Spleen (tissue), 11 donors: ENCODE data around the gene IL13. TPM values are rescaled to one million over a fixed set of nuclear protein-coding genes. Genes with fewer than 3 reads are reported as not detected.
"Not testable (repeated sequence)": the region's sequence is repeated elsewhere in the genome, so short reads cannot be mapped to it uniquely, and the experiment has no call there.

Experiments used
- DNase-seq: peaks from one replicate; pipeline ENCODE4 v3.0.0-alpha.2; 2020
- H3K27ac ChIP-seq, 8 donors: fragments of 200-600 bp; sonication (generic) in 7 of 8; 1 replicate in 4 of 8; 2 replicates in 4 of 8; pipeline versions ENCODE4 v1.5.0 to v1.8.0; 2016 to 2021; ENCODE audit warnings: inconsistent platforms in 4 of 8, mild to moderate bottlenecking in 4 of 8, moderate library complexity in 1 of 8
- H3K27me3 ChIP-seq, 7 donors: fragments of 200-600 bp; sonication (generic) in 6 of 7; replicated peaks in 1 of 7; 1 replicate in 4 of 7; 2 replicates in 3 of 7; pipeline versions ENCODE4 v1.5.0 to v1.8.0; 2016 to 2021; ENCODE audit warnings: inconsistent platforms in 3 of 7, mild to moderate bottlenecking in 1 of 7
- H3K36me3 ChIP-seq, 6 donors: fragments of 200-600 bp; sonication (generic) in 5 of 6; 1 replicate in 4 of 6; 2 replicates in 2 of 6; pipeline versions ENCODE4 v1.5.0 to v1.8.0; 2016 to 2021; ENCODE audit warnings: inconsistent platforms in 2 of 6
- H3K4me1 ChIP-seq, 6 donors: fragments of 200-600 bp; sonication (generic) in 5 of 6; 1 replicate in 3 of 6; 2 replicates in 3 of 6; pipeline versions ENCODE4 v1.5.0 to v1.8.0; 2016 to 2021; ENCODE audit warnings: inconsistent platforms in 3 of 6
- H3K4me3 ChIP-seq, 8 donors: fragments of 200-600 bp; sonication (generic) in 7 of 8; 1 replicate in 4 of 8; 2 replicates in 4 of 8; pipeline versions ENCODE4 v1.5.0 to v1.8.0; 2016 to 2021; ENCODE audit warnings: inconsistent platforms in 4 of 8, mild to moderate bottlenecking in 4 of 8, moderate library complexity in 2 of 8
- H3K9me3 ChIP-seq, 8 donors: fragments of 200-600 bp; sonication (generic) in 7 of 8; 1 replicate in 4 of 8; 2 replicates in 4 of 8; pipeline versions ENCODE4 v1.5.0 to v1.8.0; 2016 to 2021; ENCODE audit warnings: inconsistent platforms in 4 of 8
- POLR2A ChIP-seq, 3 donors: fragments of 450-650 bp; IDR thresholded peaks; one replicate each; pipeline ENCODE4 v1.5.1; 2017; ENCODE audit warnings: antibody characterized with exemption in 3 of 3, mild to moderate bottlenecking in 1 of 3
- POLR2AphosphoS5 ChIP-seq, 3 donors: sonication (generic); formaldehyde crosslinking; IDR thresholded peaks; one replicate each; pipeline ENCODE4 v1.5.1; 2017; ENCODE audit warnings: antibody characterized with exemption in 3 of 3
- WGBS, 5 donors: extraction: QIAGEN DNeasy Blood & Tissue Kit in 3 of 5; methylation state at CpG; one replicate each; pipeline versions ENCODE4 v1.1.5 to v1.1.7; 2013 to 2018; 5-methylcytosine and 5-hydroxymethylcytosine counted together
- intact Hi-C: fragments of 100-400 bp; cut with DNase I; formaldehyde crosslinking; loops from one replicate; pipeline ENCODE4 v1.15.0; 2023; ENCODE audit warnings: low total_unique reads
- polyA plus RNA-seq, 3 donors: library from polyadenylated mRNA; stranded (reverse); fragments of 200-250 nt; gene quantifications; one replicate each; pipeline ENCODE4 v1.2.1, GENCODE V29; 2013
- total RNA-seq, 7 donors: library from RNA; depleted of rRNA in 3 of 7; stranded (reverse); fragments of >200 nt in 3 of 7; fragmentation: NEBNext Ultra II Directional in 4 of 7; extraction: Animal tissue kit (Norgen Biotek cat#: 25700) in 4 of 7; gene quantifications; one replicate each; pipeline versions ENCODE4 v1.1.0 to v1.2.1, GENCODE V29; 2016 to 2021
- TF ChIP-seq, protein P1 (sequence below), 11 experiments: fragments of 200-600 bp in 7 of 11; fragments of 450-650 bp in 4 of 11; sonication (generic) in 4 of 11; IDR thresholded peaks in 8 of 11; conservative IDR thresholded peaks in 3 of 11; 1 replicate in 7 of 11; 2 replicates in 4 of 11; pipeline versions ENCODE4 v1.4.0 to v1.8.0; 2016 to 2021; ENCODE audit warnings: antibody characterized with exemption in 11 of 11, inconsistent platforms in 4 of 11, mild to moderate bottlenecking in 1 of 11
- donor health status: healthy with polysubstance abuse.
- donor health status: DM: no; HTN: no; CAD: no; lungs with moderate emphysema.
- donor health status: DM: no; HTN: no; CAD: no.
- donor health status: Bipolar disorder and iron deficiency.
- donor health status: healthy.
- donor health status: DM: no; HTN: no; CAD: no.
- donor health status: DM: yes; HTN: yes; CAD: no.

The IL13 gene
- total and polyA plus RNA-seq, 10 donors: 0.06 to 0.07 TPM; not detected in 8

DNA sequence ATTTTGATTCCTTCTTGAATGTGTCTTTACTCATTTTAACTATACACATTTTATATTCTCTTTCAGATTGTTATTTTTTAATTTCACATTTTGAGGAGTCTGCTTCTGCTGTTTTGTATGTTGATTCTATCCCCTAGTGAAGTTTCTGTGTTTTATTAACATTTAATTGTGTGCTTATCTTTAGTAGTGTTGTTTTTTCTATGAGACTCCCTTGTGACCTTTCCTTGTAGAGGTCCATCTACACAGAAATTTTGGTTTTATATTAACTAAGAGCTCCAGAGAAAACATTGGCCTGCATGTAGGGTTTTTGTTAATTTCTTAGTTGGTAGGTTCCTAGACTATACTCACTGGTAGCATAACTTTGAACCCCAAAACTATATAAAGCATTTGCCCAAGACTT lies 35.4 kb upstream of the IL13 start:
- Histone ChIP-seq H3K4me1 (no peaks in the 10 kb centered on the region), H3K9me3 (no peaks in the 10 kb centered on the region), H3K36me3 (peaks cover 0 to 83% (median 30%) of the 10 kb centered on the region in 6 donors), H3K27ac (no peak overlapping the region), H3K27me3 (no peaks in the 10 kb centered on the region), H3K4me3 (no peak overlapping the region)
- intact Hi-C loops: no loop called here
- TF ChIP-seq, protein P1, sequence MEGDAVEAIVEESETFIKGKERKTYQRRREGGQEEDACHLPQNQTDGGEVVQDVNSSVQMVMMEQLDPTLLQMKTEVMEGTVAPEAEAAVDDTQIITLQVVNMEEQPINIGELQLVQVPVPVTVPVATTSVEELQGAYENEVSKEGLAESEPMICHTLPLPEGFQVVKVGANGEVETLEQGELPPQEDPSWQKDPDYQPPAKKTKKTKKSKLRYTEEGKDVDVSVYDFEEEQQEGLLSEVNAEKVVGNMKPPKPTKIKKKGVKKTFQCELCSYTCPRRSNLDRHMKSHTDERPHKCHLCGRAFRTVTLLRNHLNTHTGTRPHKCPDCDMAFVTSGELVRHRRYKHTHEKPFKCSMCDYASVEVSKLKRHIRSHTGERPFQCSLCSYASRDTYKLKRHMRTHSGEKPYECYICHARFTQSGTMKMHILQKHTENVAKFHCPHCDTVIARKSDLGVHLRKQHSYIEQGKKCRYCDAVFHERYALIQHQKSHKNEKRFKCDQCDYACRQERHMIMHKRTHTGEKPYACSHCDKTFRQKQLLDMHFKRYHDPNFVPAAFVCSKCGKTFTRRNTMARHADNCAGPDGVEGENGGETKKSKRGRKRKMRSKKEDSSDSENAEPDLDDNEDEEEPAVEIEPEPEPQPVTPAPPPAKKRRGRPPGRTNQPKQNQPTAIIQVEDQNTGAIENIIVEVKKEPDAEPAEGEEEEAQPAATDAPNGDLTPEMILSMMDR (IDR thresholded peaks at IDR 0.05 in 8 of 11, conservative IDR thresholded peaks at IDR 0.05 in 3 of 11): no peak
- no peak for TF ChIP-seq POLR2A (IDR thresholded peaks at IDR 0.05)
- no peak for TF ChIP-seq POLR2AphosphoS5 (IDR thresholded peaks at IDR 0.05)
- no peak for DNase-seq

DNA sequence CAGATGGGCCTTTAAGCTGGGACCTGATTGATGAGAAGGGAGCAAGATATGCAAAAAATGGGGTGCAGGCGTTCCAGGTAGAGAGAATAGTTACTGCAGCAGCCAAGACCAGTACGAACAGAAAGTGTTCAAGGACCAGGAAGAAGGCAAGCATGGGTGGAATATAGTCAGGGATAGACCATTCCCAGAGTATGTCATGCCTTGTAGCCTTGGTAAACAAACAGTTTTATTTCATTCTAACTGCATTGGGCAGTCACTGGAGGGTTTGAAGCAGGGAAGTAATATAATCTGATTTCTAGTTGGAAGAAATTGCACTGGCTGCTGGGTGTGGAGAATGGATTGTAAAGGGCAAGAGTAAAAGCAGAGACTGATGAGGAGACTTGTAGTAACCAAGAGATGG lies 30.5 kb upstream of the IL13 start:
- WGBS, 5 donors: 85 to 96% (median 94%) methylated on average over 2 of the region's 2 CpGs
- DNase-seq: no peak
- Histone ChIP-seq H3K4me1 (no peaks in the 10 kb centered on the region), H3K27me3 (no peaks in the 10 kb centered on the region), H3K27ac (no peak overlapping the region), H3K9me3 (no peaks in the 10 kb centered on the region), H3K4me3 (no peak overlapping the region), H3K36me3 (peaks cover 0 to 80% (median 8%) of the 10 kb centered on the region in 6 donors)
- intact Hi-C loops: no loop called here
- TF ChIP-seq, protein P1 (IDR thresholded peaks at IDR 0.05 in 8 of 11, conservative IDR thresholded peaks at IDR 0.05 in 3 of 11): no peak
- TF ChIP-seq POLR2AphosphoS5 (IDR thresholded peaks at IDR 0.05) (no peak), POLR2A (IDR thresholded peaks at IDR 0.05) (no peak)

DNA sequence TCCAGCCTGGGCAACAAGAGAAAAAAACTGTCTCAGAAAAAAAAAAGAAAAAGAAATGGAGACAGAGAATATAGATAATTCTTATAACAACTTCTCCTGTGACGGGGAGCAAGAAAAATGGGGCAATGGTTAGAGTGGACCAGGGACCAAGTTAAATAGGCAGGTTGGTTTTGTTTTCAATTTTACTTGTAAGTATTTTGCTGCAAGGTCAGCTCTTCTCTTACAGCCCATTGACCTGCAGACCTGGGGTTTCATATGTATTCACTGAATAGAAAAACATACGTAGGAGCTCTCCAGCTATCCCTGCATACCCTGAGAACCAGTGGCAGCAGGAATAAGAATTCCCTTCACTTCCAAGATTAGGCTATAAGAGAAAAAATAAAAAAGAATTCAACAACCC lies 29.2 kb upstream of the IL13 start:
- no peaks in the 10 kb centered on the region for H3K27me3 ChIP-seq
- no peaks in the 10 kb centered on the region for H3K4me1 ChIP-seq
- H3K36me3 ChIP-seq: peaks cover 0 to 73% (median 5%) of the 10 kb centered on the region in 6 donors
- intact Hi-C loops: no loop called here
- no peak for DNase-seq
- no peaks in the 10 kb centered on the region for H3K9me3 ChIP-seq
- 89 to 98% (median 90%) methylated on average over 2 of the region's 2 CpGs for WGBS, 5 donors
- TF ChIP-seq, protein P1 (IDR thresholded peaks at IDR 0.05 in 8 of 11, conservative IDR thresholded peaks at IDR 0.05 in 3 of 11): no peak
- TF ChIP-seq POLR2AphosphoS5 (IDR thresholded peaks at IDR 0.05) (no peak), POLR2A (IDR thresholded peaks at IDR 0.05) (no peak)
- no peak overlapping the region for H3K4me3 ChIP-seq
- no peak overlapping the region for H3K27ac ChIP-seq

DNA sequence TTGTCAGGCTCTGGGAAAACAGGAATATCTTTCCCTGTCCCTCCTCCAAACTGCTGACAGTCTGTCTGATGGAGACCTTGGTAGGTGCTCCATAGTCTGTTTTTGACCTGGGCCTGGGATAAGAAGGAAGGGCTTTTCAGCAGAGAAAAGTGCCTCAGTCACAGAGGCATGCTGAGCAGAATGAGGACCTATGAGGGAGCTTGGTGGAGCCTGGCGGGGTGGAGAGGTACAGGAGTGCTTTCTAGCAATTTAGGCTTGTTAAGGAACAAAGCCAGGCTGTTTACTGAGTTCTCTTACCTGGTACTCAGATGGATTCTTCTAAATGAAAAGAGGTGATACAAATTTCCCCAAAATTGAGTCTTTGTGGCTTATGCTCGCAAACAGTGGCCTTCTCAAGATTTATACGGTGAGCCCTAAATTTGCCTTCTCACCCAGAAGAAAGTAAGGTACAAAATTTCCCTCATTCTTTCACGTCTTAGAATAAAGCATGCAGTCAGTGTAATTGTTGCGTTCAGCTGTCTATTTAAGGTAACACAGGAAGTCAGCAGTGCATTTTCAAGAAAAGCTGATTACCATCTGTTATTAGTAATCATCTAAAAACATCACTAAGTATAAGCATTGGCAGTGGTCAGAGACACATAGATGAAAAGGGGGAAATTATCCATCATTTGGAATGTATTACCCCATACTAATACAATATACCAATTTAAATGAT lies 28.6 kb upstream of the IL13 start:
- intact Hi-C loops: no loop called here
- TF ChIP-seq POLR2A (IDR thresholded peaks at IDR 0.05) (no peak), POLR2AphosphoS5 (IDR thresholded peaks at IDR 0.05) (no peak)
- TF ChIP-seq, protein P1 (IDR thresholded peaks at IDR 0.05 in 8 of 11, conservative IDR thresholded peaks at IDR 0.05 in 3 of 11): no peak
- Histone ChIP-seq H3K9me3 (no peaks in the 10 kb centered on the region), H3K27me3 (no peaks in the 10 kb centered on the region), H3K36me3 (peaks cover 0 to 74% (median 5%) of the 10 kb centered on the region in 6 donors), H3K4me3 (no peak overlapping the region), H3K4me1 (no peaks in the 10 kb centered on the region), H3K27ac (no peak overlapping the region)
- no peak for DNase-seq
- 76 to 82% (median 79%) methylated on average over 5 of the region's 5 CpGs for WGBS, 5 donors

DNA sequence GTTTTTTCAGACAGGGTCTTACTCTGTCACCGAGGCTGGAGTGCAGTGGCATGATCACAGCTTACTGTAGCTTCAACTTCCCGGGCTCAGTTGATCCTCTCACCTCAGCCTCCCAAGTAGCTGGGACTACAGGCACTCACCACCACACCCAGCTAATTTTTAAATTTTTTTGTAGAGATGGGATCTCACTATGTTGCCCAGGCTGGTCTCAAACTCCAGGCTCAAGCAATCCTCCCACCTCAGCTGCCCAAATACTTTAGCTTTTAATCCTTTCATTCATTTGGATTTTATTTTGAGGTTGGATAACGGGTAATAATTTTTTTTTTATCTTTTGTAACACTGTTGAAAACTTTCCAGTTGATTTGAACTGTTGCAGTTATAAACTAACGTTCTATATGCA lies 24.4 kb upstream of the IL13 start:
- H3K27me3 ChIP-seq: not testable (repeated sequence)

More for the DNA sequence above, 24.4 kb upstream of the IL13 start:
- DNase-seq, H3K4me1 ChIP-seq, intact Hi-C loops, H3K4me3 ChIP-seq, H3K27ac ChIP-seq, H3K9me3 ChIP-seq: not testable (repeated sequence)
- WGBS, 5 donors: 96 to 98% (median 97%) methylated on average over 4 of the region's 4 CpGs
- peaks cover 0 to 81% (median 30%) of the 10 kb centered on the region in 6 donors for H3K36me3 ChIP-seq
